Ovary (tissue), 9 donors: ENCODE results near the gene IL1RAPL1. TPM values are rescaled to one million over a fixed set of nuclear protein-coding genes. Genes with fewer than 3 reads are reported as not detected.

Experiments
- DNase-seq, 5 donors: peaks; one replicate each; pipeline ENCODE4 v3.0.0-alpha.2; 2019 to 2020
- H3K27ac ChIP-seq, 2 donors: fragments of 200-600 bp; one replicate each; pipeline versions ENCODE4 v1.5.1 to v1.8.0; 2019 to 2022
- H3K27me3 ChIP-seq: fragments of 200-600 bp; one replicate; pipeline ENCODE4 v1.8.0; 2022
- H3K36me3 ChIP-seq: fragments of 200-600 bp; sonication (generic); one replicate; pipeline ENCODE4 v1.5.1; 2019
- H3K4me1 ChIP-seq: one replicate; pipeline ENCODE4 v1.8.1; 2013; ENCODE audit warnings: mild to moderate bottlenecking, moderate library complexity; ENCODE audit not compliant: insufficient read depth
- H3K4me3 ChIP-seq: fragments of 200-600 bp; sonication (generic); one replicate; pipeline ENCODE4 v1.5.1; 2017
- H3K9me3 ChIP-seq, 2 donors: fragments of 200-600 bp in 1 of 2; sonication (generic) in 1 of 2; one replicate each; pipeline versions ENCODE4 v1.5.1 to v1.8.1; 2013 to 2019; ENCODE audit warnings: mild to moderate bottlenecking in 1 of 2, moderate library complexity in 1 of 2
- CTCF ChIP-seq, 3 donors: fragments of 450-650 bp in 2 of 3; fragments of 200-600 bp in 1 of 3; IDR thresholded peaks; one replicate each; pipeline versions ENCODE4 v1.5.1 to v1.8.0; 2016 to 2022; ENCODE audit warnings: antibody characterized with exemption in 3 of 3, mild to moderate bottlenecking in 1 of 3
- EP300 ChIP-seq: sonication (generic); formaldehyde crosslinking; IDR thresholded peaks from one replicate; pipeline ENCODE4 v1.6.1; 2017; ENCODE audit warnings: antibody characterized with exemption
- POLR2A ChIP-seq: fragments of 450-650 bp; IDR thresholded peaks from one replicate; pipeline ENCODE4 v1.6.1; 2017; ENCODE audit warnings: antibody characterized with exemption, mild to moderate bottlenecking, moderate library complexity
- WGBS, 3 donors: extraction: QIAGEN DNeasy Blood & Tissue Kit in 1 of 3; methylation state at CpG; one replicate each; pipeline versions ENCODE4 v1.1.5 to v1.1.7; 2013 to 2017; 5-methylcytosine and 5-hydroxymethylcytosine counted together
- intact Hi-C, 4 donors: fragments of 100-400 bp; cut with DNase I; formaldehyde crosslinking; loops; one replicate each; pipeline versions ENCODE4 v1.11.0 to v1.15.1; 2022 to 2023
- polyA plus RNA-seq, 2 donors: library from polyadenylated mRNA; stranded (reverse); fragments of 200-250 nt in 1 of 2; fragments of 350-450 nt in 1 of 2; fragmentation: Illumina TruSeq in 1 of 2; extraction: RNeasy Lipid Tissue Mini Kit (QIAGEN cat#74804) in 1 of 2; gene quantifications; one replicate each; pipeline ENCODE4 v1.2.3, GENCODE V29; 2013 to 2014
- total RNA-seq, 7 donors: library from RNA; depleted of rRNA in 2 of 7; stranded (reverse); fragments of >200 nt in 2 of 7; fragmentation: NEBNext Ultra II Directional in 3 of 7; extraction: Animal tissue kit (Norgen Biotek cat#: 25700) in 3 of 7; gene quantifications; one replicate each; pipeline versions ENCODE4 v1.1.0 to v1.2.4, GENCODE V29; 2016 to 2023
- donor health status: DM: no; HTN: no; CAD: no; lungs with moderate emphysema.
- donor health status: DM: no; HTN: no; CAD: no.
- donor health status: Bipolar disorder and iron deficiency.
- donor health status: DM: yes; HTN: yes; CAD: no.
- donor health status: DM: no; HTN: no; CAD: no.
- donor health status: DM: yes; HTN: yes; CAD: no.

IL1RAPL1 gene
- total and polyA plus RNA-seq, 9 donors: 0.23 to 1.3 (median 0.61) TPM

DNA sequence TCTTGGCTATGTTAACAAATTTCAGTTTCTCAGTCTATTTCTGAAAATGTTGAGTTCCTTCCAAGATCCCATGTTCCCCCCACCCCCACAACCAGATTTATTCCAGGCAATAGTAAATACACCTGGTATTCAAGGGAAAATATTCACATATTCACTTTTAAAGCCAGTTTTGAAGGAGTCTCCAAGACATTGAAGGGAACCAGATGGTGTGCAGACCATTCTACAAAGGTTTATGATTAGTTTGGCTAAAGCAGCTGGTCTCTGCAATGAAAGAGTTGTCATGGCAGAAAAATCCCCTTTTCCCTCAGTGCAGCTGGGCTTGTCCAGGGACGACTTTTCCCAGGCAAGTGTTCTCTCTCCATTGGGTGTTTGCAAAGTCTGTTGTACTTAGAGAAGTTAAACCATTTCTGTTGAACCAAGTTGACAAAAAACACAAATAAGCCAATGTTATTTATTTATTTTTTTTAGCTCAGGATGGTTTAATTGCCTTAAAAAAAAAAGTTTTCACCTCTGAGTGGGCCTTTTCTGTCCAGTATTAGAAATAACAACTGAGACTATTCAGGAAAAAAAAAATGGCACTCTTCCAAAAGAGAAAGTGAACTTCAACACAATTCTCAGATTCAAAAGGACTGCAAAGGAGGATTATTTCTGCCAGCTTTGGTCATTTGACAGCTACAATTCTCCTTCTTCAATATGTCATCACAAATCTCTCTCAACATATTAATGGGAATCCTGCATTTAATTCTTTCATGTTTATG is 410.6 kb downstream of the IL1RAPL1 start:
- H3K4me1 ChIP-seq: no peaks in the 10 kb centered on the region
- no peak overlapping the region for H3K4me3 ChIP-seq
- 7 to 27% (median 18%) methylated on average over 1 of the region's 1 CpG for WGBS, 3 donors
- no peak for DNase-seq
- H3K36me3 ChIP-seq: no peaks in the 10 kb centered on the region
- no peak overlapping the region for H3K27ac ChIP-seq
- no peaks in the 10 kb centered on the region for H3K9me3 ChIP-seq
- no peaks in the 10 kb centered on the region for H3K27me3 ChIP-seq
- TF ChIP-seq CTCF (IDR thresholded peaks at IDR 0.05) (no peak), EP300 (no peak), POLR2A (no peak)
- intact Hi-C loops: no loop called here

- no peaks in the 10 kb centered on the region for H3K36me3 ChIP-seq
- no peaks in the 10 kb centered on the region for H3K4me1 ChIP-seq
- no peak overlapping the region for H3K4me3 ChIP-seq
- 34 to 39% (median 35%) methylated on average over 3 of the region's 3 CpGs for WGBS, 3 donors
- no peaks in the 10 kb centered on the region for H3K27me3 ChIP-seq
- DNase-seq: no peak
- intact Hi-C loops: no loop called here
- no peaks in the 10 kb centered on the region for H3K9me3 ChIP-seq
- no peak overlapping the region for H3K27ac ChIP-seq
- TF ChIP-seq POLR2A: no peak
- no peak for TF ChIP-seq EP300
- TF ChIP-seq CTCF (IDR thresholded peaks at IDR 0.05): no peak
These were observed 411.4 kb downstream of the IL1RAPL1 start for GRCh38 chrX:28998609-28999135.

DNA sequence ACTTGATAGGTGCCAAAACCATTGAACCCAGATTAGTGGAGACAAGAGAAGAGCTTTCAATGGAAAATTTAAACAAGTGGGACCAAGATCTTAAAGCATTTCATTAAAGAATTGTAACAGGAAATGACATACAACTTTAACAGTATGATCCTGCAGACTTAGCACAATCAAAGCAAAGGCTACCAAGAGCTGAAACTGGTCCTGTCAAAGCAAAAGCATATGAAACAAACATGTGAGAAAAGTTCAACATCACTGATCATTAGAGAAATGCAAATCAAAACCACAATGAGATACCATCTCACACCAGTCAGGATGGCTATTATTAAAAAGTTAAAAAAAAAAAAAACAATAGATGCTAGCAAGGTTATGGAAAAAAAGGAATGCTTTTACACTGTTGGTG is 425.6 kb downstream of the IL1RAPL1 start:
- no peak for DNase-seq
- TF ChIP-seq EP300: no peak
- TF ChIP-seq POLR2A: no peak
- no peak for TF ChIP-seq CTCF (IDR thresholded peaks at IDR 0.05)
- Histone ChIP-seq H3K4me3 (no peak overlapping the region), H3K9me3 (no peaks in the 10 kb centered on the region), H3K4me1 (no peaks in the 10 kb centered on the region), H3K36me3 (no peaks in the 10 kb centered on the region), H3K27ac (no peak overlapping the region), H3K27me3 (no peaks in the 10 kb centered on the region)
- intact Hi-C loops: no loop called here

DNA sequence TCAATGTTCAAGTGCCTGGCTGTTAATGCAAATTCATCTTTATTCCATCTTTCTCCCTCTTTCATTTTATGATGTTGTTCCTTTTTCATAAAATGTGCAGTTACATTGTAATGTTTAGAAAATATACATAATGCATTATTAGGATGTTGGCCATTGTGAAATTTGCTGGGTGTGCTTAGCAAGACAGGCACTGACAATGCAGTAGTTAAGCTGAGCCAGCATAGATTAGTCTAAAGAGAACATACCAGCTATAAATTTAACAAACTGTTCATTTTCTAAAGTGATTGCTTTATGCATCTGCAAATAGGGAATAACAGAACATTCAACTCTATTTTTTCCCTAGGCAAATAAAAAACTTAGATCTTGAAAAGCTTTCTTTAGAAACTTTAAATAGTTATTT is 436.0 kb downstream of the IL1RAPL1 start:
- no peaks in the 10 kb centered on the region for H3K9me3 ChIP-seq
- H3K4me3 ChIP-seq: no peak overlapping the region
- TF ChIP-seq CTCF (IDR thresholded peaks at IDR 0.05) (no peak), POLR2A (no peak), EP300 (no peak)
- no peak overlapping the region for H3K27ac ChIP-seq
- H3K4me1 ChIP-seq: no peaks in the 10 kb centered on the region
- intact Hi-C loops: no loop called here
- H3K27me3 ChIP-seq: no peaks in the 10 kb centered on the region
- DNase-seq: no peak
- no peaks in the 10 kb centered on the region for H3K36me3 ChIP-seq
